ENCODE data around the gene NXPH3. TPM values are rescaled to one million over a fixed set of nuclear protein-coding genes. Genes with fewer than 3 reads are reported as not detected.

NXPH3 gene
- total RNA-seq, 2 experiments from 2014 or later = 0.20 to 0.29 TPM

- Mint-ChIP-seq H3K9me3 (no peaks in the 10 kb centered on the region), H3K27me3 (peaks cover 20% of the 10 kb centered on the region), H3K27ac (no peak overlapping the region), H3K4me1 (ENCODE audit: low read depth) (peaks cover 8% of the 10 kb centered on the region), H3K36me3 (ENCODE audit: low read depth) (no peaks in the 10 kb centered on the region), H3K4me3 (no peak overlapping the region)
- ChIA-PET POLR2A (no interaction called here), CTCF (interaction anchor here (0.9 to 1.4 kb wide), 2 partner anchors 110 to 115 kb away, joined by 3 read pairs; no protein-coding TSS in a partner anchor)
- ATAC-seq (no peak), DNase-seq (no peak)
- no peak for TF ChIP-seq CTCF (IDR thresholded peaks at IDR 0.05)
- intact Hi-C loops (cut with micrococcal nuclease) = no loop called here
Observed at GRCh38 chr17:49580981-49581647, 5.4 kb downstream of the NXPH3 start.

GRCh38 chr17:49581648-49581998 lies 6.0 kb downstream of the NXPH3 start:
- Mint-ChIP-seq H3K27ac (no peak overlapping the region), H3K36me3 (ENCODE audit: low read depth) (no peaks in the 10 kb centered on the region), H3K4me3 (no peak overlapping the region), H3K4me1 (ENCODE audit: low read depth) (peaks cover 8% of the 10 kb centered on the region), H3K27me3 (peaks cover 17% of the 10 kb centered on the region), H3K9me3 (no peaks in the 10 kb centered on the region)
- ChIA-PET POLR2A (no interaction called here), CTCF (interaction anchor here (1.4 kb wide), 2 partner anchors 25 to 114 kb away, joined by 3 to 5 read pairs; no protein-coding TSS in a partner anchor)
- ATAC-seq (no peak), DNase-seq (no peak)
- TF ChIP-seq CTCF (IDR thresholded peaks at IDR 0.05) = no peak
- intact Hi-C loops (cut with micrococcal nuclease) = no loop called here

GRCh38 chr17:49582055-49582722 lies 6.5 kb downstream of the NXPH3 start:
- intact Hi-C loops (cut with micrococcal nuclease) = no loop called here
- Mint-ChIP-seq H3K4me1 (ENCODE audit: low read depth) (peaks cover 6% of the 10 kb centered on the region), H3K9me3 (no peaks in the 10 kb centered on the region), H3K4me3 (no peak overlapping the region), H3K27ac (no peak overlapping the region), H3K36me3 (ENCODE audit: low read depth) (no peaks in the 10 kb centered on the region), H3K27me3 (peaks cover 13% of the 10 kb centered on the region)
- no peak for ATAC-seq
- no peak for DNase-seq
- ChIA-PET POLR2A (no interaction called here), CTCF (interaction anchor here (1.4 kb wide), 1 partner anchor 25 kb away, joined by 5 read pairs; no protein-coding TSS in a partner anchor)
- no peak for TF ChIP-seq CTCF (IDR thresholded peaks at IDR 0.05)

GRCh38 chr17:49582789-49583188 lies 7.1 kb downstream of the NXPH3 start:
- no peak for DNase-seq
- Mint-ChIP-seq H3K36me3 (ENCODE audit: low read depth) (no peaks in the 10 kb centered on the region), H3K4me1 (ENCODE audit: low read depth) (peaks cover 4% of the 10 kb centered on the region), H3K27ac (no peak overlapping the region), H3K4me3 (no peak overlapping the region), H3K9me3 (no peaks in the 10 kb centered on the region), H3K27me3 (peaks cover 7% of the 10 kb centered on the region)
- ATAC-seq = no peak
- ChIA-PET CTCF (interaction anchor here (1.4 kb wide), 1 partner anchor 26 kb away, joined by 5 read pairs; no protein-coding TSS in a partner anchor), POLR2A (no interaction called here)
- intact Hi-C loops (cut with micrococcal nuclease) = no loop called here
- no peak for TF ChIP-seq CTCF (IDR thresholded peaks at IDR 0.05)

- ATAC-seq = no peak
Observed at GRCh38 chr17:49583226-49583625, 7.6 kb downstream of the NXPH3 start.

More at GRCh38 chr17:49583226-49583625, 7.6 kb downstream of the NXPH3 start:
- ChIA-PET POLR2A (no interaction called here), CTCF (interaction anchor here (1.4 kb wide), 1 partner anchor 26 kb away, joined by 5 read pairs; no protein-coding TSS in a partner anchor)
- Mint-ChIP-seq H3K27me3 (peaks cover 3% of the 10 kb centered on the region), H3K4me1 (ENCODE audit: low read depth) (no peaks in the 10 kb centered on the region), H3K27ac (no peak overlapping the region), H3K9me3 (no peaks in the 10 kb centered on the region), H3K36me3 (ENCODE audit: low read depth) (no peaks in the 10 kb centered on the region), H3K4me3 (no peak overlapping the region)
- TF ChIP-seq CTCF (IDR thresholded peaks at IDR 0.05) = no peak
- intact Hi-C loops (cut with micrococcal nuclease) = no loop called here
- no peak for DNase-seq
